ENCODE results near the gene TRIM72.

The TRIM72 gene

DNA sequence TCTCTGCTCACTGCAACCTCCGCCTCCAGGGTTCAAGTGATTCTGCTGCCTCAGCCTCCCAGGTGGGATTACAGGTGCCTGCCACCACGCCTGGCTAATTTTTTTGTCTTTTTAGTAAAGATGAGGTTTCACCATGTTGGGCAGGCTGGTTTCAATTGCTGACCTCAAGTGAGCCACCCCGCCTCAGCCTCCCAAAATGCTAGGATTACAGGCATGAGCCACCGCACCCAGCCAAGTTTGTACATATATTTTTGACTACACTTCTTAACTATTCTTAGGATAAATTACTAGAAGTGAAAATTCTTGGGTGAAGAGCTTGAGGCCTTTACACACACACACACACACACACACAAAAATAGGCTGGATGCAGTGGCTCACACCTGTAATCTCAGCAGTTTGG is 44.4 kb downstream of the TRIM72 start:
- H3K27me3 ChIP-seq (ENCODE audit: insufficient read depth, low read length) = no peaks in the 10 kb centered on the region
- H3K9ac ChIP-seq (ENCODE audit: low read length) = no peak overlapping the region
- H3K9me3 ChIP-seq (ENCODE audit: insufficient read depth, low read depth, low read length) = no peaks in the 10 kb centered on the region
- H2BK120ac ChIP-seq (ENCODE audit: insufficient read depth, low read length, poor library complexity) = no peak overlapping the region
- no peak overlapping the region for H3K27ac ChIP-seq (ENCODE audit: low read depth, low read length)
- no peaks in the 10 kb centered on the region for H3K79me2 ChIP-seq (ENCODE audit: control insufficient read depth, insufficient read depth, low read length, poor library complexity)
- WGBS (ENCODE audit: extremely low coverage, insufficient coverage, insufficient read length) = no CpG with 5 or more reads among the region's 4 CpGs
- no peak overlapping the region for H3K14ac ChIP-seq (ENCODE audit: low read length)
- no peaks in the 10 kb centered on the region for H3K4me1 ChIP-seq (ENCODE audit: control insufficient read depth in 1 of 2, insufficient read depth in 2 of 2, low read length in 2 of 2)
- no peak overlapping the region for H4K91ac ChIP-seq (ENCODE audit: low read depth, low read length)
- H2AFZ ChIP-seq (ENCODE audit: insufficient read depth, low read length, poor library complexity) = no peak overlapping the region
- no peak overlapping the region for H4K8ac ChIP-seq (ENCODE audit: low read depth, low read length)
- H3K4me3 ChIP-seq (ENCODE audit: low read depth, low read length) = no peak overlapping the region
- no peak overlapping the region for H3K4me2 ChIP-seq (ENCODE audit: low read length)
- no peak overlapping the region for H4K12ac ChIP-seq (ENCODE audit: low read depth, low read length)
- no peaks in the 10 kb centered on the region for H3K79me1 ChIP-seq (ENCODE audit: low read length)
- no peak overlapping the region for H3K18ac ChIP-seq (ENCODE audit: low read length)
- no peak overlapping the region for H3K23ac ChIP-seq (ENCODE audit: low read length)
- no peak overlapping the region for H3K4ac ChIP-seq (ENCODE audit: low read depth, low read length)
- H2AK5ac ChIP-seq (ENCODE audit: low read length) = no peak overlapping the region
- H2BK5ac ChIP-seq (ENCODE audit: low read depth, low read length, poor library complexity) = no peak overlapping the region
- DNase-seq = no peak
- H3K36me3 ChIP-seq (ENCODE audit: control insufficient read depth in 1 of 2, insufficient read depth in 2 of 2, low read length in 2 of 2) = no peaks in the 10 kb centered on the region
- H2BK12ac ChIP-seq (ENCODE audit: low read length) = no peak overlapping the region

DNA sequence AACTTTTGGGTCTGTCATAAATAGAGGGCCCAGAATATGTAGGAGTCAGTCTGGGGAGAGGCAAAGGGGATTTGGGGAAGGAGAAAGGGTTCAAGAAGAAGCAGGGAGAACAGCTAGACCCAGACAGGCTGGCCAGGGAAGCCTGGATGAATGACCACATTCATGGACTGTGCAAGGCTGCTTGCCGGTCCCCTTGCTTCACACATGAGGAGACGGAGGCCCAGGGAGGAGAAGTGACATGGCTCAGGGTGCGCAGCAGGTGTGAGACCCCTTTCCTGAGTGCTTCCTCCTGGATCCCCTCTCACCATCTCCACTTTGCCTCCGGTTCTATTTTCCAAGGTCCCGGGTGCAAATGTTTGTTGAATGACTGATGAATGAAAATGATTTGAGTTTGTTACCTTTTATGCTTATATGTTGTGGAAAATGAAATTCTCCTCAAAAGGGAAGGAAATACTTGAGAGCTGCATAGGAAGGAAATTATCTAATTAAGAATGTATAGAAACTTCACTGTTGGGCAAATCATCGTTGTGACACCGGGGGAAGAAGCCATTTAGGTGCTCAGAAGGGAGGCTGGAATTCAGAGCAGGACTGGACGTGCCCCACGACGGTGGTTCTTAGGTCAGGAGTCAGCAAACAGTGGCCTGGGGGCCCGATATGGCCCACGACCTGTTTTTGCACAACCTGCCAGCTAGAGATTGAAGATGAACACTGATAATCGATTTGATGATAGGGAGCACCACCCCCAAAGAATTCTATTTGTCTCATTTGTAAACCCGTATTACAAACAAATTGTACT is 46.4 kb downstream of the TRIM72 start:
- H3K4me1 ChIP-seq (ENCODE audit: control insufficient read depth in 1 of 2, insufficient read depth in 2 of 2, low read length in 2 of 2) = no peaks in the 10 kb centered on the region
- H2AFZ ChIP-seq (ENCODE audit: insufficient read depth, low read length, poor library complexity) = no peak overlapping the region
- no peak overlapping the region for H2BK5ac ChIP-seq (ENCODE audit: low read depth, low read length, poor library complexity)
- H3K23ac ChIP-seq (ENCODE audit: low read length) = no peak overlapping the region
- H4K91ac ChIP-seq (ENCODE audit: low read depth, low read length) = no peak overlapping the region
- no peaks in the 10 kb centered on the region for H3K36me3 ChIP-seq (ENCODE audit: control insufficient read depth in 1 of 2, insufficient read depth in 2 of 2, low read length in 2 of 2)
- H3K79me1 ChIP-seq (ENCODE audit: low read length) = no peaks in the 10 kb centered on the region
- H3K14ac ChIP-seq (ENCODE audit: low read length) = no peak overlapping the region
- no peaks in the 10 kb centered on the region for H3K27me3 ChIP-seq (ENCODE audit: insufficient read depth, low read length)
- H2AK5ac ChIP-seq (ENCODE audit: low read length) = no peak overlapping the region
- H3K4me2 ChIP-seq (ENCODE audit: low read length) = no peak overlapping the region
- H3K18ac ChIP-seq (ENCODE audit: low read length) = no peak overlapping the region
- H2BK120ac ChIP-seq (ENCODE audit: insufficient read depth, low read length, poor library complexity) = no peak overlapping the region
- no peak overlapping the region for H3K27ac ChIP-seq (ENCODE audit: low read depth, low read length)
- no peak overlapping the region for H4K8ac ChIP-seq (ENCODE audit: low read depth, low read length)
- no peaks in the 10 kb centered on the region for H3K79me2 ChIP-seq (ENCODE audit: control insufficient read depth, insufficient read depth, low read length, poor library complexity)
- H3K9ac ChIP-seq (ENCODE audit: low read length) = no peak overlapping the region
- no peak overlapping the region for H3K4ac ChIP-seq (ENCODE audit: low read depth, low read length)
- no peak overlapping the region for H4K12ac ChIP-seq (ENCODE audit: low read depth, low read length)
- H3K4me3 ChIP-seq (ENCODE audit: low read depth, low read length) = no peak overlapping the region
- peak in 1 of 2 donors; percentile 23 for DNase-seq
- WGBS (ENCODE audit: extremely low coverage, insufficient coverage, insufficient read length) = no CpG with 5 or more reads among the region's 14 CpGs
- no peaks in the 10 kb centered on the region for H3K9me3 ChIP-seq (ENCODE audit: insufficient read depth, low read depth, low read length)
- no peak overlapping the region for H2BK12ac ChIP-seq (ENCODE audit: low read length)

DNA sequence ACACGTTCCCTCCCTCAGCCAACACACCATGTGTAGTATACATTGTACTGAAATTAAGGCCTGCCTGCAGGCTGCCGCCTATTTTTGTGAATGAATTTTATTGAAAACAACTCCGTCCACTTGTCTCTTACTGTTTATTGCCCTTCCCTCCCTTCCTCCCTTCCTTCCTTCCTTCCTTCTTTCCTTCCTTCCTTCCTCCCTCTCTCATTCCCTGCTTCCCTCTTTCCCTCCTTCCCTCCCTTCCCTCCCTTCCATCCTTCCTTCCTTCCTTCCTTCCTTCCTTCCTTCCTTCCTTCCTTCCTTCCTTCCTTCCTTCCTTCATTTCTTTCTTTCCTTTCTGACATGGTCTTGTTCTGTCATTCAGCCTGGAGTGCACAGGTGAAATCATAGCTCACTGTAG is 48.2 kb downstream of the TRIM72 start:
- no peaks in the 10 kb centered on the region for H3K27me3 ChIP-seq (ENCODE audit: insufficient read depth, low read length)
- H3K79me1 ChIP-seq (ENCODE audit: low read length) = no peaks in the 10 kb centered on the region
- H2AFZ ChIP-seq (ENCODE audit: insufficient read depth, low read length, poor library complexity) = no peak overlapping the region
- no peak overlapping the region for H3K27ac ChIP-seq (ENCODE audit: low read depth, low read length)
- H3K18ac ChIP-seq (ENCODE audit: low read length) = no peak overlapping the region
- H4K91ac ChIP-seq (ENCODE audit: low read depth, low read length) = no peak overlapping the region
- H2BK12ac ChIP-seq (ENCODE audit: low read length) = no peak overlapping the region
- H3K4me2 ChIP-seq (ENCODE audit: low read length) = no peak overlapping the region
- H3K9ac ChIP-seq (ENCODE audit: low read length) = no peak overlapping the region
- no peaks in the 10 kb centered on the region for H3K4me1 ChIP-seq (ENCODE audit: control insufficient read depth in 1 of 2, insufficient read depth in 2 of 2, low read length in 2 of 2)
- H3K9me3 ChIP-seq (ENCODE audit: insufficient read depth, low read depth, low read length) = no peaks in the 10 kb centered on the region
- no peak overlapping the region for H4K12ac ChIP-seq (ENCODE audit: low read depth, low read length)
- H3K23ac ChIP-seq (ENCODE audit: low read length) = no peak overlapping the region
- no peaks in the 10 kb centered on the region for H3K79me2 ChIP-seq (ENCODE audit: control insufficient read depth, insufficient read depth, low read length, poor library complexity)
- DNase-seq = no peak
- H4K8ac ChIP-seq (ENCODE audit: low read depth, low read length) = no peak overlapping the region
- H3K4me3 ChIP-seq (ENCODE audit: low read depth, low read length) = no peak overlapping the region
- H2BK120ac ChIP-seq (ENCODE audit: insufficient read depth, low read length, poor library complexity) = no peak overlapping the region
- no peak overlapping the region for H2AK5ac ChIP-seq (ENCODE audit: low read length)
- no peak overlapping the region for H3K4ac ChIP-seq (ENCODE audit: low read depth, low read length)
- H3K36me3 ChIP-seq (ENCODE audit: control insufficient read depth in 1 of 2, insufficient read depth in 2 of 2, low read length in 2 of 2) = no peaks in the 10 kb centered on the region
- no peak overlapping the region for H2BK5ac ChIP-seq (ENCODE audit: low read depth, low read length, poor library complexity)
- no peak overlapping the region for H3K14ac ChIP-seq (ENCODE audit: low read length)
- WGBS (ENCODE audit: extremely low coverage, insufficient coverage, insufficient read length) = no CpG with 5 or more reads among the region's 3 CpGs

DNA sequence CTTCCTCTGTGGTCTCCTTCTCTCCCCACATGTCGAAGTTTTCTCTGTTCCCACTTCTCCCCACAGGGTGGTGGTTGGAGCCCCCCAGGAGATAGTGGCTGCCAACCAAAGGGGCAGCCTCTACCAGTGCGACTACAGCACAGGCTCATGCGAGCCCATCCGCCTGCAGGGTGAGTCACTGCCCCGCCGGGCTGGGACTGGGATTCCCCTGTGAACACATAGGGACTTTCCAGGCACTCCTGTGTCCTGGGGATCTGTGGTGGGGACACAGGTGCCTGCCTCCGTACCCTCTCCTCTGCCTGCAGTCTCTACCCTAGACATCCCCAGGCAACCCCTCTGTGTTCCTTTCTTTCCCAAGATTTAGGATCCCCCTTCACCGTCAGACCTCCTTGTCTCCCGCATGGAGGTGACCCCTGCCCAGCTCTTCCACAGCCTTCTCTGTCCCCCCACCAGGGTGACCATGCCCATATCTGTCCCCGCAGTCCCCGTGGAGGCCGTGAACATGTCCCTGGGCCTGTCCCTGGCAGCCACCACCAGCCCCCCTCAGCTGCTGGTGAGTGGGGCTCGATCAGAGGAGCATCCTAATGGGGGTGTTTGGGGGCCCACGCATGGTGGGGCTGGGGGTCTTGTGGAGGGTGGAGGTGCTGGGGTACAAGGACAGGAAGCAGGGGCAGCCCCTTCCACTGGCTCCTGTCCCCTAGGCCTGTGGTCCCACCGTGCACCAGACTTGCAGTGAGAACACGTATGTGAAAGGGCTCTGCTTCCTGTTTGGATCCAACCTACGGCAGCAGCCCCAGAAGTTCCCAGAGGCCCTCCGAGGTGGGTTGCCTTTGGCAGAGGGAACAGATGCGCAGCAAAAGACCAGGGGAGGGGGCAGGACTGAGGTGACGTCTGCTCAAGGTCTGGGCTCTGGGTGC is 51.7 kb downstream of the TRIM72 start:
- H2AFZ ChIP-seq (ENCODE audit: insufficient read depth, low read length, poor library complexity) = no peak overlapping the region
- no peaks in the 10 kb centered on the region for H3K79me2 ChIP-seq (ENCODE audit: control insufficient read depth, insufficient read depth, low read length, poor library complexity)
- no peak overlapping the region for H3K4ac ChIP-seq (ENCODE audit: low read depth, low read length)
- no peaks in the 10 kb centered on the region for H3K9me3 ChIP-seq (ENCODE audit: insufficient read depth, low read depth, low read length)
- H3K4me3 ChIP-seq (ENCODE audit: low read depth, low read length) = no peak overlapping the region
- H3K18ac ChIP-seq (ENCODE audit: low read length) = no peak overlapping the region
- no peak overlapping the region for H3K27ac ChIP-seq (ENCODE audit: low read depth, low read length)
- WGBS (ENCODE audit: extremely low coverage, insufficient coverage, insufficient read length) = no CpG with 5 or more reads among the region's 20 CpGs
- H3K14ac ChIP-seq (ENCODE audit: low read length) = no peak overlapping the region
- no peak overlapping the region for H2BK120ac ChIP-seq (ENCODE audit: insufficient read depth, low read length, poor library complexity)
- H3K27me3 ChIP-seq (ENCODE audit: insufficient read depth, low read length) = no peaks in the 10 kb centered on the region
- H4K91ac ChIP-seq (ENCODE audit: low read depth, low read length) = no peak overlapping the region
- no peaks in the 10 kb centered on the region for H3K36me3 ChIP-seq (ENCODE audit: control insufficient read depth in 1 of 2, insufficient read depth in 2 of 2, low read length in 2 of 2)
- DNase-seq = peak; percentile 69 to 81
- no peaks in the 10 kb centered on the region for H3K4me1 ChIP-seq (ENCODE audit: control insufficient read depth in 1 of 2, insufficient read depth in 2 of 2, low read length in 2 of 2)
- no peak overlapping the region for H2BK12ac ChIP-seq (ENCODE audit: low read length)
- H3K79me1 ChIP-seq (ENCODE audit: low read length) = no peaks in the 10 kb centered on the region
- H4K12ac ChIP-seq (ENCODE audit: low read depth, low read length) = no peak overlapping the region
- no peak overlapping the region for H3K23ac ChIP-seq (ENCODE audit: low read length)
- H3K9ac ChIP-seq (ENCODE audit: low read length) = no peak overlapping the region
- no peak overlapping the region for H4K8ac ChIP-seq (ENCODE audit: low read depth, low read length)
- no peak overlapping the region for H2AK5ac ChIP-seq (ENCODE audit: low read length)
- H2BK5ac ChIP-seq (ENCODE audit: low read depth, low read length, poor library complexity) = no peak overlapping the region
- no peak overlapping the region for H3K4me2 ChIP-seq (ENCODE audit: low read length)

Data from trophoblast cell (in vitro differentiated cells and primary cell).